ENCODE data around the gene TMPRSS11F. TPM values are rescaled to one million over a fixed set of nuclear protein-coding genes. Genes with fewer than 3 reads are reported as not detected.

The TMPRSS11F gene
- total RNA-seq (2022; extraction: Qiagen RNA extraction), result not detected in 5 replicates

GRCh38 chr4:68129793-68130192 is at the start of gene TMPRSS11F:
TSS of gene TMPRSS11F (minus strand) at chr4:68129869. CDS start at chr4:68129820, 49 bp downstream.

Other genes starting within 250 kb of the TMPRSS11F start
- gene TMPRSS11D, start 245.9 kb downstream of the TMPRSS11F start, total RNA-seq (2022; extraction: Qiagen RNA extraction), result not detected in 5 replicates
- not detected in 5 replicates for gene TMPRSS11A, start 166.4 kb downstream of the TMPRSS11F start, total RNA-seq (2022; extraction: Qiagen RNA extraction)
- gene TMPRSS11B, start 115.8 kb upstream of the TMPRSS11F start, total RNA-seq (2022; extraction: Qiagen RNA extraction), result not detected in 5 replicates
- gene YTHDC1, start 220.2 kb upstream of the TMPRSS11F start, total RNA-seq (2022; extraction: Qiagen RNA extraction), result 32.8 to 37.8 TPM (median 35.5 TPM) in 5 replicates

Data from A549 treated with dexamethasone at 1 μM for 4 hours (cell line).